HepG2 (cell line): ENCODE results near the gene SRP14. TPM values are rescaled to one million over a fixed set of nuclear protein-coding genes. Genes with fewer than 3 reads are reported as not detected.

Source experiments
- ATAC-seq: fragments of 200-7000 bp; cut with Tn5 transposase; 3 replicates; pipeline ENCODE4 v1.9.1; 2020; ENCODE audit warnings: mild to moderate bottlenecking, moderate library complexity
- BruUV-seq: library from RNA; stranded (reverse); fragments of 400-500 nt; replicated peaks from 2 replicates; lab custom pipeline; 2021; lab: Mats Ljungman, UMichigan
- CTCF ChIA-PET: fragments of 300-600 bp; formaldehyde crosslinking; extraction: SDS; loops from one replicate; lab custom pipeline; 2021; ENCODE audit warnings: low total read pairs, inconsistent platforms, low intra/inter-chr PET ratio; lab: Yijun Ruan, JAX
- POLR2A ChIA-PET: fragments of 350-600 bp; sonication (Branson Sonifier 250); formaldehyde crosslinking; loops from one replicate; lab custom pipeline; 2020; ENCODE audit warnings: antibody characterized with exemption, inconsistent platforms; lab: Yijun Ruan, JAX
- DNase-seq: peaks from one replicate; pipeline ENCODE4 v3.0.0-alpha.2; 2015; ENCODE audit warnings: low spot score
- FAIRE-seq: peaks from 3 replicates; lab custom pipeline; 2011; peaks lifted over from hg19 to GRCh38; lab: Jason Lieb, UNC
- H2AFZ ChIP-seq: one replicate; pipeline ENCODE4 v1.6.1; 2011; ENCODE audit warnings: low read length, inconsistent platforms
- H3K27ac ChIP-seq: fragments of 300-600 bp; 3 replicates; pipeline ENCODE4 v1.8.0; 2011; ENCODE audit warnings: mixed run types, mild to moderate bottlenecking, mixed read lengths, low read length, inconsistent platforms; ENCODE audit not compliant: insufficient read depth; ENCODE audit errors: extremely low read length
- H3K27me3 ChIP-seq, 2 experiments: fragments of 200-600 bp in 1 of 2; 2 replicates in 1 of 2; 3 replicates in 1 of 2; pipeline versions ENCODE4 v1.6.0 to v1.8.0; 2011; ENCODE audit warnings: low read length in 2 of 2, mild to moderate bottlenecking in 2 of 2, moderate library complexity in 2 of 2, inconsistent platforms in 1 of 2; ENCODE audit not compliant: insufficient read depth in 2 of 2, control insufficient read depth in 1 of 2
- H3K36me3 ChIP-seq, 2 experiments: fragments of 200-600 bp in 1 of 2; replicated peaks in 1 of 2; 2 replicates in 1 of 2; 3 replicates in 1 of 2; pipeline versions ENCODE4 v1.5.1 to v1.8.0; 2011; ENCODE audit warnings: low read length in 2 of 2, inconsistent platforms in 1 of 2; ENCODE audit not compliant: insufficient read depth in 2 of 2, control insufficient read depth in 1 of 2
- H3K4me1 ChIP-seq: 2 replicates; pipeline ENCODE4 v1.5.1; 2012; ENCODE audit warnings: low read length, inconsistent platforms; ENCODE audit not compliant: insufficient read depth
- H3K4me2 ChIP-seq: 2 replicates; pipeline ENCODE4 v1.6.0; 2011; ENCODE audit warnings: low read depth, low read length, inconsistent platforms
- H3K4me3 ChIP-seq, 3 experiments: fragments of 200-600 bp in 1 of 3; sonication (generic), shearing (Covaris generic) in 1 of 3; replicated peaks in 1 of 3; 2 replicates each; pipeline ENCODE4 v1.5.1; 2011 to 2016; ENCODE audit warnings: low read length in 3 of 3, inconsistent platforms in 2 of 3, low read depth in 2 of 3, mild to moderate bottlenecking in 2 of 3, control low read depth in 1 of 3, mixed read lengths in 1 of 3; ENCODE audit not compliant: insufficient read depth in 1 of 3
- H3K79me2 ChIP-seq: one replicate; pipeline ENCODE4 v1.6.1; 2011; ENCODE audit warnings: low read length, inconsistent platforms; ENCODE audit not compliant: insufficient read depth
- H3K9ac ChIP-seq: 2 replicates; pipeline ENCODE4 v1.6.0; 2011; ENCODE audit warnings: mild to moderate bottlenecking, low read depth, low read length, inconsistent platforms; ENCODE audit not compliant: insufficient read depth
- H3K9me3 ChIP-seq: 2 replicates; pipeline ENCODE4 v1.5.1; 2012; ENCODE audit warnings: mild to moderate bottlenecking, low read length
- H4K20me1 ChIP-seq: 2 replicates; pipeline ENCODE4 v1.6.0; 2011; ENCODE audit warnings: inconsistent platforms, mild to moderate bottlenecking, low read length, moderate library complexity; ENCODE audit not compliant: insufficient read depth
- ARNT ChIP-seq: fragments of 450-650 bp; IDR thresholded peaks from 2 replicates; pipeline ENCODE4 v1.6.1; 2017
- BCL6 ChIP-seq: IDR thresholded peaks from 2 replicates; pipeline ENCODE4 v1.6.1; 2016; ENCODE audit warnings: missing genetic modification reagents, missing compliant biosample characterization
- GABPA ChIP-seq, 2 experiments: IDR thresholded peaks; 2 replicates each; pipeline ENCODE4 v1.6.1; 2011 to 2016; ENCODE audit warnings: low read depth in 2 of 2, low read length in 1 of 2, missing biosample characterization in 1 of 2, missing genetic modification characterization in 1 of 2
- HNRNPLL ChIP-seq: fragments of 200-400 bp; formaldehyde crosslinking; IDR thresholded peaks from 2 replicates; pipeline ENCODE4 v1.6.1; 2017; ENCODE audit warnings: mild to moderate bottlenecking, low read depth, low read length; ENCODE audit not compliant: poor library complexity, severe bottlenecking
- KDM2A ChIP-seq: sonication (generic); formaldehyde crosslinking; IDR thresholded peaks from 2 replicates; pipeline ENCODE4 v1.4.0; 2020; ENCODE audit warnings: low read depth, missing genetic modification reagents, borderline replicate concordance
- NFE2L1 ChIP-seq: sonication (generic); formaldehyde crosslinking; IDR thresholded peaks from 2 replicates; pipeline ENCODE4 v1.4.0; 2020; ENCODE audit warnings: missing genetic modification reagents, mild to moderate bottlenecking, borderline replicate concordance
- NFYC ChIP-seq: IDR thresholded peaks from 2 replicates; pipeline ENCODE4 v1.6.1; 2016; ENCODE audit warnings: missing genetic modification reagents, missing compliant biosample characterization
- PHF5A ChIP-seq: IDR thresholded peaks from one replicate; pipeline ENCODE4 v1.6.1; 2018; ENCODE audit warnings: low read depth, missing genetic modification reagents; ENCODE audit not compliant: unreplicated experiment
- ZNF331 ChIP-seq: sonication (generic); formaldehyde crosslinking; IDR thresholded peaks from 2 replicates; pipeline ENCODE4 v1.4.0; 2020; ENCODE audit warnings: missing genetic modification reagents
- ZNF354B ChIP-seq: sonication (generic); formaldehyde crosslinking; IDR thresholded peaks from 2 replicates; pipeline ENCODE4 v1.8.0; 2022; ENCODE audit warnings: mild to moderate bottlenecking, missing genetic modification reagents
- ZNF572 ChIP-seq: sonication (generic); formaldehyde crosslinking; IDR thresholded peaks from 2 replicates; pipeline ENCODE4 v1.5.1; 2020; ENCODE audit warnings: mild to moderate bottlenecking, missing genetic modification reagents
- ZNF772 ChIP-seq: sonication (generic); formaldehyde crosslinking; IDR thresholded peaks from 2 replicates; pipeline ENCODE4 v1.5.0; 2020; ENCODE audit warnings: mild to moderate bottlenecking, missing genetic modification reagents
- ZNF780A ChIP-seq: sonication (generic); formaldehyde crosslinking; IDR thresholded peaks from 2 replicates; pipeline ENCODE4 v1.8.0; 2022; ENCODE audit warnings: mild to moderate bottlenecking, missing genetic modification reagents, moderate library complexity
- ZNF883 ChIP-seq: sonication (generic); formaldehyde crosslinking; IDR thresholded peaks from 2 replicates; pipeline ENCODE4 v1.5.1; 2020; ENCODE audit warnings: mild to moderate bottlenecking, missing genetic modification reagents; ENCODE audit errors: not compliant biosample characterization
- WGBS: methylation state at CpG from one replicate; pipeline ENCODE4 v1.1.6; 2017; ENCODE audit warnings: low lambda C conversion rate; 5-methylcytosine and 5-hydroxymethylcytosine counted together
- in situ Hi-C: cut with HindIII; loops from 2 replicates; pipeline ENCODE4 v1.10.0; 2017; ENCODE audit warnings: low pct_unique_long_range_greater_than_20kb; ENCODE audit not compliant: extremely low pct_ligation_motif_present
- intact Hi-C: fragments of 100-400 bp; cut with micrococcal nuclease; formaldehyde crosslinking; loops from one replicate; pipeline ENCODE4 v1.10.0; 2022; ENCODE audit not compliant: unreplicated experiment
- polyA plus RNA-seq, 8 experiments: library from polyadenylated mRNA; depleted of rRNA in 3 of 8; stranded (reverse) in 7 of 8; unstranded in 1 of 8; fragments of >200 nt; fragmentation: Illumina TruSeq in 4 of 8; extraction: Trizol in 4 of 8; gene quantifications; 2 replicates each; pipeline versions ENCODE4 v1.2.1 to v1.2.3, GENCODE V29; 2011 to 2016; ENCODE audit warnings: low read depth in 4 of 8, missing spikeins in 1 of 8, mixed read lengths in 1 of 8; ENCODE audit not compliant: insufficient read depth in 1 of 8
- total RNA-seq, 5 experiments: library from RNA; depleted of rRNA; stranded (reverse); fragments of >200 nt; fragmentation: Illumina TruSeq; extraction: Trizol; gene quantifications; 2 replicates each; pipeline ENCODE4 v1.2.3, GENCODE V29; 2016; ENCODE audit warnings: low read depth in 1 of 5

SRP14 gene
- total and polyA plus RNA-seq, 2 of the 13 experiments (the other 11 are each of a cell fraction or from before 2014, with no cell fraction given) = 208 to 356 TPM

GRCh38 chr15:40008061-40008765 is 30.8 kb downstream of the SRP14 start:
- FAIRE-seq (no peak), ATAC-seq (no peak; the same call in 2 of the 3 replicates), DNase-seq (no peak)
- H3K27me3 ChIP-seq = no peaks in the 10 kb centered on the region
- no peak overlapping the region for H3K27ac ChIP-seq
- H4K20me1 ChIP-seq = no peaks in the 10 kb centered on the region
- H3K79me2 ChIP-seq = peaks cover 21% of the 10 kb centered on the region
- H3K4me2 ChIP-seq = no peak overlapping the region
- H2AFZ ChIP-seq = no peak overlapping the region
- no peak overlapping the region for H3K4me3 ChIP-seq
- ChIA-PET CTCF (no interaction called here), POLR2A (interaction anchor here (1.2 to 1.3 kb wide), 2 partner anchors 22 to 27 kb away, joined by 3 read pairs; no protein-coding TSS in a partner anchor)
- WGBS = 90% methylated on average over 3 of the region's 3 CpGs
- intact Hi-C loops (no loop called here), in situ Hi-C loops (no loop called here)
- BruUV-seq = no TSS peak
- H3K36me3 ChIP-seq = peaks cover 17 to 62% of the 10 kb centered on the region in 2 experiments
- peaks cover 29% of the 10 kb centered on the region for H3K4me1 ChIP-seq
- H3K9me3 ChIP-seq = peaks cover under 1% of the 10 kb centered on the region; the same call in 1 of the 2 replicates
- no peak for TF ChIP-seq ZNF354B (CRISPR knock-in tag)
- H3K9ac ChIP-seq = no peak overlapping the region

- Histone ChIP-seq H3K4me2 (no peak overlapping the region), H4K20me1 (no peaks in the 10 kb centered on the region), H3K36me3 (peaks cover 13 to 48% of the 10 kb centered on the region in 2 experiments), H3K27ac (no peak overlapping the region), H3K4me1 (peaks cover 45% of the 10 kb centered on the region), H3K4me3 (no peak overlapping the region), H3K9me3 (no peaks in the 10 kb centered on the region), H3K27me3 (no peaks in the 10 kb centered on the region), H3K79me2 (peaks cover 30% of the 10 kb centered on the region), H2AFZ (no peak overlapping the region), H3K9ac (no peak overlapping the region)
- intact Hi-C loops (no loop called here), in situ Hi-C loops (no loop called here)
- WGBS = 100% methylated on average over 2 of the region's 2 CpGs
- TF ChIP-seq PHF5A (CRISPR knock-in tag) (no peak), ZNF772 (CRISPR knock-in tag) (no peak), NFYC (CRISPR knock-in tag) (no peak), HNRNPLL (no peak), GABPA (IDR thresholded peaks at IDR 0.05; ENCODE audit: low read depth, low read length) (no peak), GABPA (CRISPR knock-in tag; IDR thresholded peaks at IDR 0.05; ENCODE audit: low read depth) (no peak), ZNF572 (CRISPR knock-in tag) (no peak), BCL6 (CRISPR knock-in tag) (no peak), ZNF780A (CRISPR knock-in tag) (no peak), NFE2L1 (no peak), ZNF883 (CRISPR knock-in tag) (no peak), ARNT (no peak), KDM2A (CRISPR knock-in tag) (no peak), ZNF331 (CRISPR knock-in tag) (no peak)
- no peak for DNase-seq
- FAIRE-seq = no peak
- ChIA-PET POLR2A (no interaction called here), CTCF (no interaction called here)
- BruUV-seq = no TSS peak
- ATAC-seq = no peak
These were observed 32.3 kb downstream of the SRP14 start for GRCh38 chr15:40006646-40007045.
